Mucosa of descending colon (tissue), 3 donors: ENCODE data around the gene PLA2G2F. TPM values are rescaled to one million over a fixed set of nuclear protein-coding genes. Genes with fewer than 3 reads are reported as not detected.

Experiments used
- ATAC-seq: fragments of 200-7000 bp; cut with Tn5 transposase; one replicate; pipeline ENCODE4 v1.9.1; 2020; ENCODE audit warnings: mild to moderate bottlenecking, moderate library complexity
- DNase-seq, 3 donors: peaks; one replicate each; pipeline ENCODE4 v3.0.0-alpha.2; 2020
- H3K36me3 ChIP-seq: fragments of 200-600 bp; one replicate; pipeline ENCODE4 v1.8.0; 2021; ENCODE audit warnings: low read depth, mild to moderate bottlenecking
- H3K4me1 ChIP-seq: fragments of 200-600 bp; one replicate; pipeline ENCODE4 v1.8.0; 2021; ENCODE audit warnings: low read depth, mild to moderate bottlenecking
- H3K4me3 ChIP-seq: fragments of 200-600 bp; one replicate; pipeline ENCODE4 v1.8.0; 2021; ENCODE audit warnings: mild to moderate bottlenecking
- H3K9me3 ChIP-seq: fragments of 200-600 bp; one replicate; pipeline ENCODE4 v1.8.0; 2021; ENCODE audit warnings: mild to moderate bottlenecking
- intact Hi-C, 2 donors: fragments of 100-400 bp; cut with DNase I in 1 of 2; cut with micrococcal nuclease in 1 of 2; formaldehyde crosslinking; loops; one replicate each; pipeline versions ENCODE4 v1.11.0 to v1.11.1; 2022; cut with DNase I, micrococcal nuclease
- total RNA-seq, 3 donors: library from RNA; stranded (reverse); fragmentation: NEBNext Ultra II Directional in 2 of 3; extraction: Animal tissue kit (Norgen Biotek cat#: 25700) in 2 of 3; gene quantifications; one replicate each; pipeline versions ENCODE4 v1.2.1 to v1.2.4, GENCODE V29; 2021 to 2023
- TF ChIP-seq, protein P1 (sequence below): fragments of 200-600 bp; IDR thresholded peaks from one replicate; pipeline ENCODE4 v1.8.0; 2022; ENCODE audit warnings: antibody characterized with exemption, mild to moderate bottlenecking
- donor health status: DM: no; HTN: no; CAD: no; lungs with moderate emphysema.
- donor health status: DM: no; HTN: no; CAD: no.
- donor health status: DM: no; HTN: yes; CAD: no.

The PLA2G2F gene
- total RNA-seq, 3 donors from 2014 or later: 0.12 to 0.80 TPM; not detected in 1

DNA sequence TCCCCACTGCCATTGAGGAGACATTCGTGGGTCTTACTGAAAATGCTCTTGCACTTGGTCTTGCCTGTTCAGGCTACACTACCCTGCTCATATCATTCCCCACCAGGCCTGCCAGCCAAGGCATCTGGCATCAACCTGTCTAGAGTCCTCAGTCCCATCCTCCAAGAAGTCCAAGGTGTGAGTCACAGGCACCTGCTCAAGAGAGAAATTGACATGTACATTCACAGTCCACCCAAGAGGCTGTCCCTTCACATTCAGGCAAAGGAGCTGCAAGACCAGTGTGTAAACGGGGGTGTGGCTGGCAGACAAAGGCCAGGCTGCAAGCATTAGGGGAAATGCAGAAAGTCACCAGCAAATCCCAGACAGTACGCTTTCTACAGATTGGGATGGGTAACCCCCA, 60.3 kb downstream of the PLA2G2F start:
- TF ChIP-seq, protein P1, sequence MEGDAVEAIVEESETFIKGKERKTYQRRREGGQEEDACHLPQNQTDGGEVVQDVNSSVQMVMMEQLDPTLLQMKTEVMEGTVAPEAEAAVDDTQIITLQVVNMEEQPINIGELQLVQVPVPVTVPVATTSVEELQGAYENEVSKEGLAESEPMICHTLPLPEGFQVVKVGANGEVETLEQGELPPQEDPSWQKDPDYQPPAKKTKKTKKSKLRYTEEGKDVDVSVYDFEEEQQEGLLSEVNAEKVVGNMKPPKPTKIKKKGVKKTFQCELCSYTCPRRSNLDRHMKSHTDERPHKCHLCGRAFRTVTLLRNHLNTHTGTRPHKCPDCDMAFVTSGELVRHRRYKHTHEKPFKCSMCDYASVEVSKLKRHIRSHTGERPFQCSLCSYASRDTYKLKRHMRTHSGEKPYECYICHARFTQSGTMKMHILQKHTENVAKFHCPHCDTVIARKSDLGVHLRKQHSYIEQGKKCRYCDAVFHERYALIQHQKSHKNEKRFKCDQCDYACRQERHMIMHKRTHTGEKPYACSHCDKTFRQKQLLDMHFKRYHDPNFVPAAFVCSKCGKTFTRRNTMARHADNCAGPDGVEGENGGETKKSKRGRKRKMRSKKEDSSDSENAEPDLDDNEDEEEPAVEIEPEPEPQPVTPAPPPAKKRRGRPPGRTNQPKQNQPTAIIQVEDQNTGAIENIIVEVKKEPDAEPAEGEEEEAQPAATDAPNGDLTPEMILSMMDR: no peak
- Histone ChIP-seq H3K36me3 (no peaks in the 10 kb centered on the region), H3K4me3 (no peak overlapping the region), H3K4me1 (peaks cover 8% of the 10 kb centered on the region), H3K9me3 (no peaks in the 10 kb centered on the region)
- intact Hi-C loops: no loop called here
- ATAC-seq: peak; percentile 83
- DNase-seq: peak in 2 of 3 donors; percentile 48 to 58

DNA sequence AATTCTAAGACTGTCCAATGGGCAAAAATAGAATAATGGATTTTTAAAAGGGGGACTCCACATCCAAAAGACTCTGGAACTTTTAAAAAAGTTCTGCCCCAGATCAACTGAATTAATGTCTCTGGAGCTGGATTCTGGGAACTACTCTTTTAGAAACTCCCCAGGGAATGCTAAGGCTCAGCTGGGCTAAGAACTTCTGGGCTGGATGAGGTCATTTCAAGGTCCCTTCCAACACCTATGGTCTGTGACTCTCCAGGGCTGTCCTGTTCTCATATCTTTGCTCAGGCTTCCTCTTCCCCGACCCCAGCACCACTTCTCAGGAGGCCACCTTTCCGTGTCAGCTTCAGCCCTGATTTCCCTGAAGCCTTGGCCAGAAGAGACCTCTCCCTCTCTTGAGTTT, 60.7 kb downstream of the PLA2G2F start:
- DNase-seq (no peak), ATAC-seq (no peak)
- no peaks in the 10 kb centered on the region for H3K36me3 ChIP-seq
- no peak overlapping the region for H3K4me3 ChIP-seq
- H3K4me1 ChIP-seq: peaks cover 4% of the 10 kb centered on the region
- TF ChIP-seq, protein P1: no peak
- no peaks in the 10 kb centered on the region for H3K9me3 ChIP-seq
- intact Hi-C loops: no loop called here

Other genes with a start within 250 kb of the PLA2G2F start
- gene PLA2G2E, start 215.7 kb upstream of the PLA2G2F start, total RNA-seq: not detected
- 1,000 to 10,000 TPM in 1 of 3 donors, 100 to 1,000 TPM in 1, 10 to 100 TPM in 1; 34.8 to 2,765 (median 275) TPM for gene PLA2G2A, start 159.7 kb upstream of the PLA2G2F start, total RNA-seq
- 10 to 100 TPM in 1 of 3 donors, under 1 TPM in 2; 0.78 to 16.2 (median 0.94) TPM for gene PLA2G5, start 69.1 kb upstream of the PLA2G2F start, total RNA-seq
- gene PLA2G2D, start 19.8 kb upstream of the PLA2G2F start, total RNA-seq: under 1 TPM in 1 of 3 donors, not detected in 2; 0.22 TPM
- 10 to 100 TPM in 1 of 3 donors, 1 to 10 TPM in 2; 5.8 to 15.5 (median 5.8) TPM for gene UBXN10, start 46.8 kb downstream of the PLA2G2F start, total RNA-seq
- 1 to 10 TPM in 1 of 3 donors, under 1 TPM in 1, not detected in 1; 0.55 to 2.1 TPM for gene PLA2G2C, start 47.2 kb downstream of the PLA2G2F start, total RNA-seq
- gene VWA5B1, start 151.6 kb downstream of the PLA2G2F start, total RNA-seq: 1 to 10 TPM in 1 of 3 donors, under 1 TPM in 2; 0.16 to 2.1 (median 0.80) TPM